RKO (cell line): ENCODE data around the gene DGKB.

Experiments
- DNase-seq: peaks from one replicate; pipeline ENCODE4 v3.0.0-alpha.2; 2016; ENCODE audit warnings: low spot score

The DGKB gene

DNA sequence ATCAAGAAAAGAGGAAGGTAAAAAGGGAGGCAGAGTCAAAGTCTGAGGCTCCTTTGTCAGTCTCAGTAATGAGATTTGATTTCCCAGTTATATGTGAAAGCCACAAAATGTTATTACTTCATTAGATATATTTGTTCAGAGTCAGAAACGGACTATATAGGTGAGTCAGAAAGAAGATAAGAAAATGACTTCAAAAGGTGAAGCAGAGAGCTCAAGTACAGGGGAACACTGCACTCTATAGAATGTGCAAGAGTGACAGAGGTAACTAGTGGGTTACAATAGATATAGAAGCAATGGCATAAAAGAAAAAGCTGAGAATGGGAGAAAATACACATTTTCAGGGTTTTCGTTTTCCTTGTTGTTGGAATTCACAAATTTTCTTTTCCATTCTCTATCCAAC, 43.3 kb downstream of the DGKB start:
- DNase-seq, result no peak

DNA sequence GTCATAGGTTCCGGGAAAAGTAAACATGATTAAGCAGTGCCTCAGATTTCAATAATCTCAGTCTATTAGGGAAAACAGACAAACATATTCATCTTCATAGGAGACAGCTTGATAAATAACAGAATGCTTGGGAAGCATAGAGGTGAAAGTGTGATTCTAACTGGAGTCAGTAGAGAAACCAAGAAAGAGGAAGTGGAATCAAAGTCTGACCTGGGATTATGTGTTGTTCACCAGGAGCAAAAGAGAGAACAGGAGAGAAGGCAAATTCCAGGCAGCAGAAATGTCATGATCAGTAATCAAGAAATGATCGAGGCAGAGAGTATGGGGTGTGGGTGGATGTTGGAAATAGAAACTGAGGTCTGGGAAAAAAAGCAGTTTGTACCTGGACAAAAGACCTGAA, 43.7 kb downstream of the DGKB start:
- no peak for DNase-seq

- no peak for DNase-seq
Measured at GRCh38 chr7:14858410-14858809, 44.1 kb downstream of the DGKB start.

DNA sequence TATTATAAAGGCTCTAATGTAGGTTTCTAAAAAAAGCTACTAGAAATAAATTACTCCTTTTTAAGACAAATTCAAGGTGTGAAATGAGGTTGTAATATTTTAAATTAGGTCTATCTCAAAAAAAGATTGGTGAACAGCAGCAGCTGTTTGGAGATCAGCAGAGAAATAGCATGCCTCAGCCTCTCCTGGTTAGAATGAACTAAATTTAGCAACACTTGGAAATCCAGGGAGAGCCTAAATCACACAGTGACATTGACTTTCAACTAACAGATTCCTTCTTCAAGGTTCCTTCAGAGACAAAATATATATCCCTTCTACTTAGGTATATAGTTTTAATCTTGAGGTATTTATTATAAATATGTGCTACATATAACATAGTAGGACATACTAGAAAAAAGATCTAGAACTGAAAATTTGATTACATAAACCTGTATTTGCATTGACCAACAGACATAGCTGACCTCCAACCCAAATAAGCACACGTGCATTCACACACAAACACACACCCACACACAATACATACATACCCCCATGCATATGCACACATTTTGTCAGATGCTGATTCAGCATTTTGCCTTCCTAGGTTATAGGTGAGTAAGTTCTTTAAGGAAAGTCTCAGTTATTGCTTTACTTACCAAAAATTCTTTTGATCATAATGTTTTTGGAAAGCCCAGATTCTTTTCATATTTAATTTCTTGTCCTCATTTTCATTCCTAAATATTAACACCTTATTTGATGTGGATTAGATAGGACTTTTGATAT, 47.3 kb downstream of the DGKB start:
- DNase-seq, result no peak

- DNase-seq, result no peak
Measured at GRCh38 chr7:14854471-14854870, 48.1 kb downstream of the DGKB start.

- DNase-seq, result no peak
Measured at GRCh38 chr7:14851610-14852009, 50.9 kb downstream of the DGKB start.

DNA sequence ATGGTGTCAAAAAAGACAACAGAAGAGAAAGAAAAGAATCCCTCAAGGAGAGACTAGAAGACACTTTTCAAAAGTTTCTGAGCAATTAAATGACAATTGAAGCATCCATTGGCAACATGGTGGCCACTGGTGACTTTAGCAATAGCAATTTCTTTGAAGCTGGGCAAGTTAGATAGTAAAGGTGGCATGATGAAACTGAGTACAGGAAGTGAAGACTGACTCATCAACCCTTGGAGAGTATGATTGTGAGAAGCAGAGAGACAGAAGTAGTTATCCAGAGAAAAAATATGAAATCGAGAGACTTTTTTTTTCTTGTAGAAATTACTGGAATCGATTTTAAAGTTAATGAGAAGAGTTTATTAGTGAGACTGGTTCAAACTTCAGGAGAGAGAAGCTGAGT, 52.5 kb downstream of the DGKB start:
- DNase-seq, result peak; percentile 3

- DNase-seq, result no peak
Measured at GRCh38 chr7:14846405-14846804, 56.1 kb downstream of the DGKB start.

DNA sequence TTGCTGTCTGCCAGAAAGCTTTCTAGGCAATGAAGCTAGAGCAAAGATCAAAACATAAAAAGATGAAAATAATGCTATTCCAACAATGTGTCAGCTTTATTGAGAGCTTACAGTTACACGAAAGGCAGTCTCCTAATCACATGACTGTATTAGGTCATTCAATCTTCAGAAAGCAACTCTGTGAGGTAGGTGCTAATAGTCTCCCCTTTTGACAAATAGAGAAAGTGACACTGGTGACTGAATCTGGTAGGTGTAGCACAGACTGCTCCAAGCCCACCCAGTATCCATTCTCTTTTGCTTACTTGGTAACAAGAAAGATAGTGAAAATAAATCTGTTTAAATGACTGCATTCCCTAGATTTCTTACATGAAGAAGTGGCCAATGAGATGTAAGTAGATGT, 58.8 kb downstream of the DGKB start:
- no peak for DNase-seq

DNA sequence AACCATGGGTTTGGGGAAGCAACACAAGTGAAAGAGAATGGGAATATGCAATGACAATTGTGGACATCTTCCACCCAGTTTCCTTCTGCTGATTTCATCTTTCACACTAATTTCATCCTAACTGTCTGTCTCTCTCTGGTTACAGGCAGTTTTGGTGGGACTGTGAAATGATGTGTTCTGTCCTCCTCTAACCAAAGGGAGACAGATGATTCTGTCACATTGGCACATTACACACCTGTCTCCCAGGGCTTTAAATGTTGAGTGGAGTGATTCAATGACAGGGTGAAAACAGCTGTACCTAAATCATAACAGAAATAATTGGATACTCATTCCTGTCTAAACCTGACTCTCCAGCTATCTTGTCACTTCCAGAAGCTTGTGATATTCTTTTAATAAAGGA, 60.0 kb downstream of the DGKB start:
- no peak for DNase-seq

GRCh38 chr7:14841869-14842268, 60.7 kb downstream of the DGKB start:
- DNase-seq, result no peak

GRCh38 chr7:14841086-14841485, 61.5 kb downstream of the DGKB start:
- no peak for DNase-seq

GRCh38 chr7:14839307-14839706, 63.2 kb downstream of the DGKB start:
- no peak for DNase-seq

GRCh38 chr7:14837216-14837615, 65.3 kb downstream of the DGKB start:
- DNase-seq, result no peak

DNA sequence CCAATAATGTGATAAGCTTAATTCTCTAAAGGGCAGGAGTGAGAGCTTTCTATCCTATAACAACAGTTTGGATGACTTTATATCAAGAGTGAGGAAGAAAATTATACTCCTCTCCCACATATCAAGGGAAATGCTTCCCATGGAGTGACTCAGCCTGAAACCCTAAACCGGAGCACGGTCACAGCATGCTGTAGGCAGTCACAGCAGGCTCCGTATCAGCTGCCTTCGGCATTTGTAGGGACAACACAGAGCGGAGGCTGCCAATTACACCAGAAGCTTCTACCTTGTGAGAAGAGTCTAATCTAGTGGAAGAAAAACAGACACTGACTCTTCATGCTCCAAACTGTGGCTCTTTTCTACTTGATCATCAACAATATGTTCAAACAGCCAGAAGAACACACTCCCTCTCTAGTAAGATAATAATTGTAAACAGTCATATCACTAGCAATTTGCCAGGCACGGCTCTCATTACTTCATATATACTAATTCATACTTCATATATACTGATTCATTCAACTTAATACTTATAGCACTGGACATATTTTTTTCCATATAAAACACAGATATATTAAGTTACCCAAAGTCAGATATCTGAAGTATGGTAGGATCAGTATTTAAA, 65.9 kb downstream of the DGKB start:
- DNase-seq, result peak; percentile 28

DNA sequence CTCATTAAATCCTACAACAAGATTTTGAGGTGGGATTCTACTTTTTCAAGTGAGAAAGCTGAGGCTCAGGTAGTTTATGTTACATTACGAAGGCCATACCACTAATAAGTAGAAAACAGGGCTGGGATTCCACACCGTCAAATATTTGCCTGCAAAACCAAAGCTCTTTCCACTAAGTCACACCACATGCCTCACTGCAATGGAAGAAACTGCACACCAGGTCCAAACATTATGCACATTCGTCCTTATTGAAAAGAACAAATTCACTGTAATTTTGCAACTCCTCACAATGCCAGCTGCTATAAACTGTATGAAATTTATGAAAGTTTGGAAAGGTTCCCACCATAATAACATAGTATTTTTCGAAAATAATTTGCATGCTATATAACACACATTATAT, 66.5 kb downstream of the DGKB start:
- DNase-seq, result no peak

- no peak for DNase-seq
Measured at GRCh38 chr7:14835384-14835783, 67.2 kb downstream of the DGKB start.

DNA sequence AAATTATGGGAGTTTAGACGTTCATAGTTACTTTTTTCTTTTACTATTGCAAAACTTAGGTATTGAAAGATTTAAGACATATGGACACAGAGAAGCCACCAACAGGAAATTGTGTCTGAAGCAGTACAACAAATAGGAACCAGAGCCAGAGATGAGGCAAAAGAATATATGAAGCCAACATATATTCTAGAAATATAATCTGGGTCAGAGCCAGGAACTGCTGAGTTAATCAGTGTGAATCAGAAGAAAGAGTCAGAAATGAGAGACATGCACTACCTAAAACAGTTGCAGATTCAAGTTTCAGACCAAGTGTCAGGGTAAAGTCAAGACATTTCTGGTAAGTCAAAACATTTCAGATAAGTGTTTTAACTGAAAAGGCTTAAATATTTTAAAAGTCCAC, 67.7 kb downstream of the DGKB start:
- DNase-seq, result no peak

DNA sequence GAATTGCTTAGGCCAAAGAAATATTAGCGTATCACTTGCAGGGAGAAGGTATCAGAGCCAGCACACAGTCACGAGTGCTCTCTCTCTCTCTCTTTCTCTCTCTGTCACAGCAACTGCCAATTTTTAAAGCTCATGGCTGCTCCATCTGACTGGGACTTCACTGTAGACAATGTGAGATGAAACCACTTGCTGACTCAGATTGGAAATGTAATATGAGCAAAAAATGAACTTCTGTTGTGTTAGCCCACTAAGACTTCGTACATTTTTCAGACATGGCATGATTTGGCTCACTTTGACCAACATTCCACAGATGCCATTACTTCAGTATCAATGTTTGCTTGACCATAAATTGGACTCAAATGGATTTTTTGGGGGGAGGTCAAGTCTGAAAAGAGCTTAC, 68.1 kb downstream of the DGKB start:
- no peak for DNase-seq

DNA sequence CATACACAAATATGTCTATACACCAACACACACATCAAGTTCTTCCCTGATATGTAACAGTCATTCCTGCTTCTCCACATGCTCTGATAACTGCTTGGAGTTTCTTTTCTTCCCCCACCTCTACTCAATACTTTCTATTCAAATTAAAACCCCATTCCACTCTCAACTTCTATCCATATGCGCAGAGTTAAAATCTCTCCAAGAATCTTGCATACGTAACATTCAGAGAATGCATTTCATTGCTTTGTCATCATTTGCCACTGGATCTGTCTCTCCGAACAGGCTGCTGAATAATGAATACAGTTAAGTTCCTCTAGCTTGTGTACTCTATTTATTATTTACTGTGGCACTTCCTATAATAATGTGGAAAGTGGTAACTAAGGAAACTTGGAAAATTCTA, 68.8 kb downstream of the DGKB start:
- DNase-seq, result no peak

DNA sequence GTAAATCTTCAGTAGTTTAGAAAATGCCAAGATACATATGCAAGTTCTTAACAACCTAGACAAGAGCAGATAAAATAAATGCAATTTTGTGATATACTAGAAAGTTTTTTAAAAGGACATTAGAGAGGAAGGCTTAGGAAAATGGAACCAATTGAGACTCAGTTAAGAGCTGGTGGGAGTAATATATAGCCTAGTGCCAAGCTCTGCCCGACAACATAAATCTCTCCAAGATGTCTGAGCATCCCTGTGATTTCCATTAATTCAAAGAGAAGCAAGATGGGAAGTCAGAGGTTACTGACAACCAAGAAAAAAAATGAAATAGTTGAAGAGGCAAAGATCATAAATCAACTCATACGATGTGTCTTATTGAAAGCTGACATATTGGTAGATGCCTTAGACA, 74.5 kb downstream of the DGKB start:
- no peak for DNase-seq

DNA sequence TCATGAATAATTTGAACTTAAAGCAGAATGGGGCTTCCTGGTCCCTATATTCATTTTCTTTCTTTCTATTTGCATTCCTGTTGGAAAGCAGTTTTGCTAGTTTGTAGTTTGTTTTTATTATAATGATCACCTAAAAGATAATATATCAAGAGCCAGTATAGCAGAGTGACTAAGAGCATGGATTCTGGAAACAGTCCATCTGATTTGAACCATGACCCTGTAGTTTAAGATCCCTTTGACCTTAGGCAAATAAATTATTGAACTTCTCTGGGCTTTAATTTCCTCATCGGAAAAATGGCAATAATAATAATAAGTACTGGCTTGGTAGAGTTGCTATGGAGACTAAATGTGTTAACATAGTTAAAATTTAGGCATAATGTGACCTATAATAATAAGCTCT, 76.1 kb downstream of the DGKB start:
- no peak for DNase-seq

GRCh38 chr7:14825912-14826311, 76.6 kb downstream of the DGKB start:
- DNase-seq, result no peak

DNA sequence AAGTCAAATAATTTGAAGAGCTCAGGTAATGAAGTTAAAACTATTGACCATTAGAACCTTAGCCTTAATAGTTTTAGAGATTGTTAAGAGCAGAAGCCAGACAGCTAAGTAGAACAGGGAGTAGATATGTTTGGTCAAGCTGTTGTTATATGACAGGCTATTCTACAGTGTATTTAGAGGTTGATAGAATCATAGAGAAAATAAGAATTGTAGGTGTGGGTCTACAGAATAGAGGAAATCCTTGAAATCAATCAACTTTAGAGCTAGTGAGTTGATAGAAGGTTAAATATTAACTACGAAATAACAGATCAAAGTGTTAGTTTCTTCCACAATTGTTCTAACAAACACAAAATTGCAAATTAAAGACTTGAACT, 80.1 kb downstream of the DGKB start:
- no peak for DNase-seq
